Skeletal muscle tissue (tissue), 5 donors: ENCODE data around the gene EME1. TPM values are rescaled to one million over a fixed set of nuclear protein-coding genes. Genes with fewer than 3 reads are reported as not detected.

ENCODE experiments used
- H3K27ac ChIP-seq: one replicate; pipeline ENCODE4 v1.7.0; 2013; ENCODE audit warnings: mild to moderate bottlenecking, low read depth, low read length, inconsistent platforms
- H3K27me3 ChIP-seq, 3 donors: one replicate each; pipeline ENCODE4 v1.7.0; 2013; ENCODE audit warnings: low read length in 3 of 3; ENCODE audit not compliant: control insufficient read depth in 3 of 3, insufficient read depth in 3 of 3
- H3K36me3 ChIP-seq, 3 donors: one replicate each; pipeline ENCODE4 v1.7.0; 2013; ENCODE audit warnings: low read length in 3 of 3; ENCODE audit not compliant: control insufficient read depth in 3 of 3, insufficient read depth in 3 of 3
- H3K4me1 ChIP-seq, 3 donors: one replicate each; pipeline ENCODE4 v1.7.0; 2013; ENCODE audit warnings: low read length in 3 of 3, mild to moderate bottlenecking in 3 of 3; ENCODE audit not compliant: control insufficient read depth in 3 of 3, insufficient read depth in 3 of 3
- H3K4me3 ChIP-seq, 3 donors: one replicate each; pipeline ENCODE4 v1.7.0; 2013; ENCODE audit warnings: low read length in 3 of 3
- H3K9ac ChIP-seq, 3 donors: one replicate each; pipeline ENCODE4 v1.7.0; 2013; ENCODE audit warnings: low read length in 3 of 3, mild to moderate bottlenecking in 3 of 3, moderate library complexity in 2 of 3, low read depth in 1 of 3
- H3K9me3 ChIP-seq, 3 donors: one replicate each; pipeline ENCODE4 v1.7.0; 2013; ENCODE audit warnings: low read length in 3 of 3; ENCODE audit not compliant: control insufficient read depth in 3 of 3
- small RNA-seq: library from RNA; depleted of rRNA; stranded (forward); fragments of <200 nt; gene quantifications from one replicate; pipeline ENCODE3, GENCODE V24; 2014
- total RNA-seq: library from RNA; depleted of rRNA; stranded (reverse); fragments of >200 nt; gene quantifications from one replicate; pipeline ENCODE4 v1.2.3, GENCODE V29; 2014
- donor health status: Osteomylitis.

The EME1 gene
- total RNA-seq, 1 donor from 2014 or later: 2.1 TPM

DNA sequence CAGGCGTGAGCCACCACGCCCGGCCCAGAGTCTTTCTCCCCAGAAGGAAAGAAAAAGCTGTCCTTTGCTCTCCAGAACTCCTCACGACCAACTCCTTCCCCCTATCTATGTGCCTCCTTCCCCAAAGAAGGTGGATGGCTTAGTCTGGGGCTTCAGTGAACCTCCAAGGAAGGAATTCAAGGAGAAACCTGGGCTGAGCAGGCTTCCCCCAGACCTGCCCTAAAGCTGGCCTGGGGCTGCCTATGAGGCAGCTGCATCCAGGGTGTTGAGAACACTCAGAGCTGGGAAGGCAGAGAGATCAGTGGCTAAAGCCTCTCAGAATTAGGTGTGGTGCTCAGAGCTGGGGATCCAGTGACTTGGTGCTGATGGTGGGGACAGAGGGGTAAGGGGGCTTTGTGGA lies 56.8 kb downstream of the EME1 start:
- Histone ChIP-seq H3K9ac (peak overlapping the region in 2 of 3 donors; percentile 33 to 62), H3K27ac (peak overlapping the region; percentile 75), H3K4me1 (peaks cover 64 to 74% (median 67%) of the 10 kb centered on the region in 3 donors), H3K4me3 (no peak overlapping the region), H3K9me3 (no peaks in the 10 kb centered on the region), H3K36me3 (peaks cover 0 to 4% (median 1%) of the 10 kb centered on the region in 3 donors), H3K27me3 (no peaks in the 10 kb centered on the region)

Small RNA genes lying within 50 kb of the gene (small RNA-seq; reads per million reads assigned to genes)
- not detected for gene RF00019

Other genes starting within 250 kb of the EME1 start
- gene SAMD14, start 243.1 kb upstream of the EME1 start, total RNA-seq: 1.0 TPM
- 19.3 TPM for gene PPP1R9B, start 222.6 kb upstream of the EME1 start, total RNA-seq
- 158 TPM for gene SGCA, start 207.2 kb upstream of the EME1 start, total RNA-seq
- 3,450 TPM for gene COL1A1, start 171.6 kb upstream of the EME1 start, total RNA-seq
- gene TMEM92, start 98.8 kb upstream of the EME1 start, total RNA-seq: not detected
- 24.0 TPM for gene XYLT2, start 27.1 kb upstream of the EME1 start, total RNA-seq
- gene MRPL27, start within 50 bp of the EME1 start, total RNA-seq: 65.2 TPM
- 43.3 TPM for gene LRRC59, start 24.3 kb downstream of the EME1 start, total RNA-seq
- 51.1 TPM for gene ACSF2, start 53.0 kb downstream of the EME1 start, total RNA-seq
- 1.6 TPM for gene CHAD, start 95.7 kb downstream of the EME1 start, total RNA-seq
- gene RSAD1, start 105.6 kb downstream of the EME1 start, total RNA-seq: 12.0 TPM
- gene MYCBPAP, start 135.2 kb downstream of the EME1 start, total RNA-seq: under 0.01 TPM
- gene EPN3, start 159.5 kb downstream of the EME1 start, total RNA-seq: not detected
- 27.7 TPM for gene SPATA20, start 173.9 kb downstream of the EME1 start, total RNA-seq
- 3.7 TPM for gene CACNA1G, start 187.5 kb downstream of the EME1 start, total RNA-seq